NCI-H146 treated with DMSO at 0.1 percent for 48 hours (cell line): Measurements from ENCODE around the gene NCOA1.
"Not testable (repeated sequence)": the region's sequence is repeated elsewhere in the genome, so short reads cannot be mapped to it uniquely, and the experiment has no call there.

ENCODE experiments used
- DNase-seq: peaks from one replicate; lab custom pipeline; 2025; ENCODE audit not compliant: unreplicated experiment; lab: John Stamatoyannopoulos, UW

Gene NCOA1

DNA sequence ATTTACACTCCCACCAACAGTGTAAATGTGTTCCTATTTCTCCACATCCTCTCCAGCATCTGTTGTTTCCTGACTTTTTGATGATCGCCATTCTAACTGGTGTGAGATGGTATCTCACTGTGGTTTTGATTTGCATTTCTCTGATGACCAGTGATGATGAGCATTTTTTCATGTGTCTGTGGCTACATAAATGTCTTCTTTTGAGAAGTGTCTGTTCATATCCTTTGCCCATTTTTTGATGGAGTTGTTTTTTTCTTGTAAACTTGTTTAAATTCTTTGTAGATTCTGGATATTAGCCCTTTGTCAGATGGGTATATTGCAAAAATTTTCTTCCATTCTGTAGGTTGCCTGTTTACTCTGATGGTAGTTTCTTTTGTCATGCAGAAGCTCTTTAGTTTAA lies 41.0 kb downstream of the NCOA1 start:
- DNase-seq: not testable (repeated sequence)

DNA sequence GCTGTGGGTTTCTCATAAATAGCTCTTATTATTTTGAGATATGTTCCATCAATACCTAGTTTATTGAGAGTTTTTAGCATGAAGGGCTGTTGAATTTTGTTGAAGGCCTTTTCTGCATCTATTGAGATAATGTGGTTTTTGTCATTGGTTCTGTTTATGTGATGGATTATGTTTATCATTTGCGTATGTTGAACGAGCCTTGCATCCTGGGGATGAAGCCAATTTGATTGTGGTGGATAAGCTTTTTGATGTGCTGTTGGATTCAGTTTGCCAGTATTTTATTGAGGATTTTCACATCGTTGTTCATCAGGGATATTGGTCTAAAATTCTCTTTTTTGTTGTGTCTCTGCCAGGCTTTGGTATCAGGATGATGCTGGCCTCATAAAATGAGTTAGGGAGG lies 42.5 kb downstream of the NCOA1 start:
- not testable (repeated sequence) for DNase-seq

DNA sequence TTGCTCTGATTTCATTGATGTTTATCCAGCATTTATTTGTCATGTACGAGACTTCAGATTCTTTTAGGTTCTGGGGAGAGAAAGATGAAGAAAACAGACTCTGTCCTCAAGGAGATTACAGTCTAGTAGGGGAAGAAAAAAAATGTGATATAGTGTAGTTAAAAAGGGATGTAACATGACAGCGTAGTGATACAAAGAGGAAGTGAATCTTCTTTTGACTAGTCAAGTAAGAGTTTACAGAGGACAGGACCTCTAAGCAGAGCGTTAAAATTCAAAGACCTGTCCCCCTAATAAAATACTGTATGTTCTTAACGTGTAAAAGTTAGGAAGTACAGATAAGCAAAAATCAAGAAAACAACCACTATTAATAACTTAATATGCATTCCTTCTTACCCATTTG lies 47.7 kb downstream of the NCOA1 start:
- DNase-seq: no peak

DNA sequence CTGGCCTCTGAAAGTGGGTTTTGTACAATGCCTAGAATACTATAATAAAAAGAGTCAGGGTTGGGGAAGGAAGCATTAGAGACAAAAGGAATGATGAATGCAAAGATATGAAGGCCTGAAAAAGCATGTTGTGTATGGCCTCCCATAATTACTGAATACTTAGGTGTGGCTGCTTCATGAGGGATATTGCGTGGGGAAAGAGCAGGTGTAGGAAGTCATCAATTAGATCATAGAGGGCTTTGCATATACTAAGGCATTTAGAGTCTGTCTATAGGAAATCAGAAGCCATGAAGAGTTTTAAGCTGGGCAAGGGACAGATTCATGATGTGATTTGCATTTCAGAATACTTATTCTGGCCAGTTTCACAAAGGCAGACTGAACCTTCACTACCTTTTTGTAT lies 48.2 kb downstream of the NCOA1 start:
- peak; percentile 10 for DNase-seq

DNA sequence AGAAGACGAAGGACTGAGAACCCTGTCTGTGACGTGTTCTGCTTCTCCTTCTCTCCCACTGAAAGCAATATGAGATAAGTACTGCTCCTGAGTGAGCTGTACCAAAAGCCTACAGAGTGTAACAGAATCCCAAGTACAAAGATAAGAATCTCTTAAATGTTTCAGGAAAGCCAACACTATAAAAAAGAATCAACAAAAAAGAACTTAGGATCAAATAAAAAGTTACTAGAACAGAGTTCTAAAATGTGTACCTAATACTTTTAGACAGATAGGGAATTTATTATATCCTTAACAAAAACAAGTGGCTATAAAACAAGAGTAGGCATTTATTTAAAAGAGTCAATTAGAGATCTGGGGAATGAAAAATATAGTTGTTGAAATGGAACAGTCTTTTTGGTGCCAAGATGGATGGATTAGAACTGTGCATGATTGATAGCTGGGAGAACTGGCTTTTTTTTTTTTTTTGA lies 49.0 kb downstream of the NCOA1 start:
- no peak for DNase-seq

DNA sequence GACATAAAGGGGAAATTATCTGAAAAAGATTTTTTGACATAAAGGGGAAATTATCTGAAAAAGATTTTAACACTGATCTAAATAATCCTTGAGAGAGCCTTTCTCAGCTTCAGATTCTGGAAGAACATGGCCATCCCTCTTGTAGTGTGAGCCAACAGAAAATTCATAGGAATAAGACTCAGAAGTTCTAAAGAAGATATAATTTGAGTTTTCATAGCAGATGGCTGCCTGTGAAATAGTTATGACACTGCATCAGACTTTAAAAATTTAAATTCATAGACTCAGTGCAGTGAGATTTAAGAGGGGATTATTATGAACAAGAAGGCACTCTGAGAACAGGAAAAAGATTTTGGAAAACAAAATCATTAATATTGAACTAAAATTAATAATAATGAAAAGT lies 50.6 kb downstream of the NCOA1 start:
- DNase-seq: no peak

DNA sequence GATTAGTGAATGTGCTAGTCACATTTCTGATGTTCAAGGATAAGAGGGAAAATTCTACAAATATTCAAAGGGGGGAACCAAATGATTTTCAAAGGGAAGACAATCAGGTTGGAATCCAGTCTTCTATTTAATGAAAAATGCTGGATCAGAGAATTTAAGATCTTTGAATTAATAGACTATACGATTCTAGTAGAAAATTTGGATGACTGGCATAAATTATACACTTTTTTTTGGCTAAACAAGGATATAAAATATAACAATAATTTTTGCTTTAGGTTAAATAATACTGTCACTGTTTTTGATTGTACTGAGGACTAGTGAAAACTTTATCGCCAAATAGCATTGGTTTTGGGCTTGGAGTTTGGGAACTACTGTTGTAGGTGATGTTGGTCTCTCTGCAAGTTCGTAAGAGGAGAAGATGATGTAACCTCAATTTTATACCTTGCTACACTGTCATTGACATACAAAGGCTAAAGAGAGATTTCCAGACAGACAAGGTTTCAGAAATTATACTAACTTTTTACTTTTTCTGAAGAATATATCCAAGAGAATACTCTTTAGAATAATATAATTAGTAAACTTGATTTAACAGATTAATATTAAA lies 51.3 kb downstream of the NCOA1 start:
- DNase-seq: no peak

DNA sequence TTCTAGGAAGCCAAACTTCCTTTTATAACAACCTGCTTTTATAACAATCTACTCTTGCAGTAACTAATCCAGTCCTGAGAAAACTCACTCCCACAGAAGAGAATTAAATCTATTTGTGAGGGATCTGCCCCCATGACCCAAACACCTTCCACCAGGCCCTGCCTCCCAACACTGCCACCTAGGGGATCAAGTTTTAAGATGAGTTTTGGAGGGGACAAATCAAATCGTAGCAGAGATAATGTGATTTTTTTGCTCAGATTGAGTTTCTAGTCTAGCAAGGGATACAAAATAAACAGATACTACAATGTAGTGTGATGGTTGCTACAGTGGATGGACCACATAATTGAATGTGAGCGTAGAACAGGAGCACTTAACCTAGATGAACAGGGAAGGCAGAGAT lies 52.2 kb downstream of the NCOA1 start:
- DNase-seq: no peak

DNA sequence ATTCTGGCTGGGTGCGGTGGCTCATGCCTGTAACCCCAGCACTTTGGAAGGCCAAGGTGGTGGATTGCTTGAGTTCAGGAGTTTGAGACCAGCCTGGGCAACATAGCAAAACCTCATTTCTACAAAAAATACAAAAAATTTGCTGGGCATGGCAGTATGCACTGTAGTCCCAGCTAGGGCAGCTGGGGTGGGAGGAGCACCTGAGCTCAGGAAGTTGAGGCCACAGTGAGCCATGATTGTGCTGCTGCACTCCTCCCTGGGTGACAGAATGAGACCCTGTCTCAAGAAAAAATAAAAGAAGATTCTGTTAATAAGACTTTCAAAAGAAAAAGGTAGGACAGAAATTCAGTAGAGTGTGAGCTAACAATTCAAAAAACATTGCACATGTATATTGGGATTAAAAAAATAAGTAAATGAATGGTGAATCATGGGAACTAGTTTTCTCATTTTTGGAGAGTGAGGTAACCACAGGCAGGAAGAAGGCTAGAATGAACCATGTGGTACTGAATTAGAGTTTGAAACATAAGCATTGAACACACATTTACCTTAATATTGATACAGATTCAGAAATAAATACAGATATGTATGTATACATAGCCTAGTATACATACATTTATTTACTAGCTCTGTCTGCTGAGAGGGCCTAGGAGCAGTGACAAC lies 53.5 kb downstream of the NCOA1 start:
- DNase-seq: no peak

DNA sequence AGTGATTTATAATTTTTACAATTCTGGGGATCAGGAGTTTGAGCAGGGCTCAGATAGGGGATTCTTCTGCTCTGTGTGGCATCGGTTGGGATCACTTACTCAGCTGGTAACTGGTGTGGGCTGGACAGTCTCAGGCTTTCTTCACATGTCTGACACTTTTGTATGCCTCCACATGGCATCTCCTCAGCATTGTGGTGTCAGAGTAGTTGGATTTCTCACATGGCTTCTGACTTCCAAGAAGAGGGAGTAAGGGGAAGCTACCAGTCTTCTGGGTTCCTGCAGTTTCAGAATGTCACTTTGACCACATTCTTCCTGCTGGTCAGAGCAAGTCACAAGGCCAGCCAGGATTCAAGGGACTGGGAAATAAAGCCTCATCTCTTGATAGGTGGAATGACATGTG lies 55.6 kb downstream of the NCOA1 start:
- DNase-seq: no peak

DNA sequence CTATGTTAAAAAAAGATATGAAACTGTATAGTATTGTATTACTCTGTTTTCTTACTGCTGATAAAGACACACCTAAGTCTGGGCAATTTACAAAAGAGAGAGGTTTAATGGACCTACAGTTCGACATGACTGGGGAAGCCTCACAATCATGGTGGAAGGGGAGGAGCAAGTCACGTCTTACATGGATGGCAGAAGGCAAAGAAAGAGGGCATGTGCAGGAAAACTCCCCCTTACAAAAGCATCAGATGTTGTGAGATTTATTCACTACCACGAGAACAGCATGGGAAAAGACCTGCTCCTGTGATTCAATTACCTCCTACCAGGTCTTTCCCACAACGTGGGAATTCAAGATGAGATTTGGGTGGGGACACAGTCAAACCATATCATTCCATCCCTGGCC lies 57.0 kb downstream of the NCOA1 start:
- DNase-seq: no peak

DNA sequence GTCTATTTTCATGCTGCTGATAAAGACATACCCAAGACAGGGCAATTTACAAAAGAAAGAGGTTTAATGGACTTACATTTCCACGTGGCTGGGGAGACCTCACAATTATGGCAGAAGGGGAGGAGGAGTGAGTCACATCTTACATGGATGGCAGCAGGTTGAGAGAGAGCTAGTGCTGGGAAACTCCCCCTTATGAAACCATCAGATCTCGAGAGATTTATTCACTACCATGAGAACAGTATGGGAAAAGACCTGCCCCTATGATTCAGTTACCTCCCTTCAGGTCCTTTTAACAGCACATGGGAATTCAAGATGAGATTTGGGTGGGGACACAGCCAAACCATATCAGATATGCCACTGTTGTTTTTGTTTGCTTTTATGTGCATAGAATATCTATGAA lies 59.2 kb downstream of the NCOA1 start:
- not testable (repeated sequence) for DNase-seq

DNA sequence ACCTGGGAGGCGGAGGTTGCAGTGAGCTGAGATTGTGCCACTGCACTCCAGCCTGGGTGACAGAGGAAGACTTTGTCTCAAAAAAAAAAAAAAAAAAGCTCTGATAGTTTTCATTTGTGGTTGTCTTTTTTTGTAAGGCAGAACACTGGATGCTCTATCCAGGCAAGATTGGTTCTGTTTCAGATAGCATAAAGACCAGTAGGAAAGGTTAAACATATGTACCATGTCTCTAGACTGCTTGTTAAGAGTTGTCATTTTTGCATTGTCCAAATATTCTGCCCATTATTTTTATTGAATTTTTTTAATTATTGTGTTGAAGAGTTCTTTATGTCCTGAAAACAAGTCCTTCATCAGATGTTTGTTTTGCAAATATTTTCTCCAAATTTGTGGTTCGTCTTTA lies 60.0 kb downstream of the NCOA1 start:
- DNase-seq: no peak

DNA sequence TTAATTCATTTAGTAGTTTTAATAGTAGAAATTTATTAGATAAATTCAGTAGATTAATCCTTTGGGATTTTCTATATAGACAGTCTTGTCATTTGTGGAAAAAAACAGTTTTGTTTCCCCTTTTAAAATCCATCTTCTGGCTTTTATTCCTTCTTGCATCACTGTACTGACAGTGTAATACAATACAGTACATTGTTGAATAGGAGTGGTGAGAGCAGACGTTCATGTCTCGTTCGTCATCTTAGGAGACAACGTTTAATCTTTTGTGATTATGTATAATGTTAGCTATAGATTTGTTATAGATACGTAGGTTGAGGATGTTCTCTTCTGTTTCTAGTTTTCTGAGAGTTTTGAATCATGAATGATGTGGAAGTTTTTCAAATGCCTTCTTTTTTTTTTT lies 61.8 kb downstream of the NCOA1 start:
- DNase-seq: no peak

DNA sequence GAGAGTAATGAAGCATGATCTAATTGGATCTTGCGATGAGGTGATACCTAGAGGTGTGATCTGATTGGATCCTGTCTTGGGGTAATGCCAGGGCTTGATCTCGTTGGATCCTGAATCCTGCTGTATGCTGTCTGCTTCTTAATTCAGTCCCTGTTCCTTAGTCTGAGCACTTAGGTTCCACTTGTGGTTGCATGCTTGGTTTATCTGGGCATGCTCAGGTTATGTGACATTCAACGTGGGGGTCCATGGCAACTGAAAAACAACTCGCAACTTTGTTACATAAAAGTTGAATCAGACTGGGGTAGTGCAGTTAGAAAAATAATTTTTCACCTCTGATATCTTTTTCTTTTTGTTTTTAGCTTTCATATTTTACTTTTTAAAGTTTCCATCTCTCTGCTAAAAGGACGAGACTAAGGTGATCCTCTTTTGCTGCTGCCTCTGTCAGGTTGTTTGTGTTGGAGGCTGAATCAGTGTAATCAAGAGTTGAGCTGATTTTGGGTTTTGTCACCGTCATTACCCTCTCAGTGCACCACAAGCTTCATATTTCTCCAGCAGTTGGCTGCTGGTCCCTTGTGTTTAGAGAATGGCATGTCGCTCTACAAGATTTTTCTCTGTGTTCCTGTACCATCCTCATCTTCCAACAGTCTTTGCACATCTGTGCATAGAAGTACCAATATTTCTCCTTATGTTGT lies 67.9 kb downstream of the NCOA1 start:
- no peak for DNase-seq

DNA sequence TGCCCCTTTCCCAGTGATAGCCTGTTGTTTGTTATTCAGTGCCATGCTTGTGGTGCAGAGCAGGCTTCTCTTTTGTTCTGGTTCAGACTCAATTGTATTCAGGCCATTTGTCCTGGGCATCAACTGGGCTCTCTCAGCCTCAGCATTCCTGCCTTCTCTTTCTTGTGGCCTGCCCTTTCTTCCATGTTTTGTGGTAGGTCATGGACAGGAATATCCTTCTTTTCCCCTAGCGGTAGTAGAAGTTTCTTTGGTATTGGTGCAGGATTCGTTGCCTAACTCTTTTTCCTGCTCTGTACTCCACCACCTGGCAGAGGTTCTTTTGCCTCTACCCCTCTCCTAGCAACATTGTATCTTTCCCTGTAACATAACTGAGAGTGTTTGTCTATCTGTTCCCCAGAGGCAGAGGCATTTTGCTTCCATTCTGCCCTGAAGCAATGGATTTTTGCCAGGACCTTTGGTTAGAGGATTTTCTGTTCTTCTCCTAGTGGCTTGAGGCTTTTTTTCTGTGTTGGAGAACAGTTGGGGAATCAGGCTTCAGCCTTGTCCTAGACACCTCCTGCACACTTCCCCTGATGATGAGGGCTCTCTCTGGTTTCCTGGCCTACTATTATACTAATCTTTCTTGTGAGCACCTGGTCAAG lies 68.5 kb downstream of the NCOA1 start:
- DNase-seq: no peak

DNA sequence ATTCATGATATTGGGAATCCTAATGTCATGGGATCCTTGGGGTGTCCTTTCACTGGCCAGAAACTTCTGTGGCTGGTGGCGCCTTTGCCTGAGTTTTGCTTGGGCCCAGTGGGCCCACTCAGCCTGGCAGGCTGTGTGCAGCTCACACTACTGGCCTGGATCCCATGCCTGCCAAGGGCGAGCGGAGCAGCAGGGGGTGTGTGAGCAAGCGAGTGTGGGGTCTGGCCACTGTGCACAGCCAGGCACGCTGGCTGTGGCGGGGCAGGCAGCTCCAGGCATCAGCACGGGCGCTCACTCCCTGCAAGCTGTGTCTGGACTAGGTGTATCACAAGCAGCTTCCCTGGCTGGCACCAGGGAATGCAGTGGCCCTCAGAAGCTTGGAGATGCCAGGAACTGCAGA lies 74.5 kb downstream of the NCOA1 start:
- no peak for DNase-seq

DNA sequence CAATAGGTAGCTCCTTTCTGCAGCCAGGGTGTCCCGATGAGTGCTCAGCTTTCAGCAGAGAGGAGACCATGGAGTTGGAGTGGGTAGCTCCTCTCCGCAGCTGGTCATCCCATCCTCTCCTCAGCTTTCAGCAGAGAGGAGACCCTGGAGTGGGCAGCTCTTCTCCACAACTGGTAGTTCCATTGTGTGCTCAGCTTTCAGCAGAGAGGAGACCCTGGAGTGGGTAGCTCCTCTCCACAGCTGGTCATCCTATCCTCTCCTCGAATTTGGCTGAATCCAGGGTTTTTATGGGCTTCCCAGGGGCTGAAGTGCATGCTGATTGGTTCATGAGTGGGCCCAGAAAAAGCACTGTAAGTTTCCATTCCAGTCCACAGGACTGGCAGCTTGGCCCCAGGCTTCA lies 75.2 kb downstream of the NCOA1 start:
- no peak for DNase-seq

DNA sequence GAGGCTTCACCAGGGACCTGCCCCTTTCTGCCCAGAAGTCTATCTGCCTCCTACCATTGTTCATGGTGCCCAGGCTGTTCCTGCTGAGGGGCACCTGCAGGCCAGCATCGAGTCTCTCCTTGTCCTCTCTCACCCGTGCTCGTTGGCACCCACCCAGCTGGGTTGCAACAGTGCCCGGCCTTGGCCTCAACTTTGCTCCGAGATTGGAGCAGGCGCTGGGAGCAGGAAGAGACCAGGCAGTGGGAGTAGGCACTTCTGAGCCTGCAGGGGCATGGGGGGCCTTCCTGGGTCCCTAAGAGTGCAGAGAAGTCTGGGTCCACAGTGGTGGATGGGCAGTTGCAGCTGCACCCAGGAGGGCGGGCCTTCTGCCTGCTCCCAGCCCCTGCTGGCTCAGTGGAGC lies 75.6 kb downstream of the NCOA1 start:
- DNase-seq: no peak

DNA sequence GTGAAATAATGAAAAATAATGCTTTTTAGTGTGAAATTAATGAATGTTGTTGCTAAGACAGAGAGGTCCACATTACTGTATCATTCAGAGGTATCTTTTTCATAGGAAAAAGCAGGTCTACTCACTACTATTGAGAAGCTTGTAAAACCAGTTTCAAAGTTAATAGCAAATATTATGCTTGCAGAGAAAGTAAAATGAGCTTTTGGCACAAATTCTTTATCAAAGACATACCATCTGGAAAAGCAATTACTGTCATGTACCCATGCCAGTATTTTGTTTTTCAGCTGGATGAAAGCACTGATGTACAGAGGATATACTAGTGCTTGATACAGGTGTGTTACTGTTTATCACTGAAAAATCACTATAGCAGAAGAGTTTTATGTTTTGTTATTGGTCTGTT lies 77.5 kb downstream of the NCOA1 start:
- no peak for DNase-seq

DNA sequence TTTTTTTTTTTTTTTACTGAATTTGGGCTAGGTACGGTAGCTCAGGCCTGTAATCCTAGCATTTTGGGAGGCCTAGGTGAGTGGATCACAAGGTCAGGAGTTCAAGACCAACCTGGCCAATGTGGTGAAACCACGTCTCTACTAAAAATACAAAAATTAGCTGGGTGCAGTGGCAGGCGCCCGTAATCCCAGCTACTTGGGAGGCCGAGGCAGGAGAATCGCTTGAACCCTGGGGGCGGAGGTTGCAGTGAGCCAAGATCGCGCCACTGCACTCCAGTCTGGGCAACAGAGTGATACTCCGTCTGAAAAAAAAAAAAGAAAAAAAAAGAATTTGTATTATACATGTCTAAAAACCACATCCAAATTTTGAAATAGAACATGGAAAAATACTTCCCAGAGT lies 78.5 kb downstream of the NCOA1 start:
- not testable (repeated sequence) for DNase-seq

DNA sequence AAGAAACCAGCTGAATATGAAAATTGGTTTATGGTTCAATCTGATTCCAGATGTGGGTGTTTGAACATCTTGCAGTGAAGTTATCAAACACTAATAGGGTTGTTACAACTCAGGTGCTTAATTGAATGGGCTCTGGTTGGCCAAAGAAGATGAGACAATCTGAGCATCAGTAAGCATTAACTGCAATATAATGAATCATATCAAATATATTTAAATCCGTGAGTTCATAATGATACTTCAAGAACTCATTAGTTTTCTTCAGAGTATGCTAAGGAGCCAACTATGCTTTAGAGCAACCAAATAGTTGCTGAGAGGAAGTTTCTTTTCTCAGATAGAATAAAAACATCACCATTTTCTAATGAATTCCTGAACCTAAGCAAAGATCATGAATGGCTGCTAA lies 79.2 kb downstream of the NCOA1 start:
- DNase-seq: no peak
